GM23338 (cell line): Measurements from ENCODE around the gene TRAIP. TPM values are rescaled to one million over a fixed set of nuclear protein-coding genes. Genes with fewer than 3 reads are reported as not detected.

Experiments used
- ATAC-seq: fragments of 200-7000 bp; cut with Tn5 transposase; 3 replicates; pipeline ENCODE4 v1.9.1; 2020
- DNase-seq: peaks from one replicate; pipeline ENCODE4 v3.0.0-alpha.2; 2015; ENCODE audit warnings: low spot score
- H2AFZ ChIP-seq: fragments of 200-600 bp; sonication (generic); 2 replicates; pipeline ENCODE4 v1.8.0; 2016; ENCODE audit warnings: antibody characterized with exemption, mild to moderate bottlenecking, moderate library complexity
- H3F3A ChIP-seq: fragments of 200-600 bp; sonication (generic); replicated peaks from 2 replicates; pipeline ENCODE4 v1.8.0; 2017; ENCODE audit warnings: antibody characterized with exemption, mixed run types, low read depth
- H3K27ac ChIP-seq: fragments of 200-600 bp; sonication (generic); 2 replicates; pipeline ENCODE4 v1.6.1; 2016; ENCODE audit warnings: low read depth
- H3K27me3 ChIP-seq: fragments of 200-600 bp; sonication (generic); 2 replicates; pipeline ENCODE4 v1.8.0; 2016; ENCODE audit warnings: mild to moderate bottlenecking, mixed run types, moderate library complexity; ENCODE audit not compliant: insufficient read depth
- H3K36me3 ChIP-seq: fragments of 200-600 bp; sonication (generic); 2 replicates; pipeline ENCODE4 v1.8.0; 2016; ENCODE audit warnings: mild to moderate bottlenecking; ENCODE audit not compliant: insufficient read depth
- H3K4me1 ChIP-seq: fragments of 200-600 bp; sonication (generic); 2 replicates; pipeline ENCODE4 v1.8.0; 2016; ENCODE audit warnings: mild to moderate bottlenecking, moderate library complexity; ENCODE audit not compliant: insufficient read depth
- H3K4me2 ChIP-seq: fragments of 200-600 bp; sonication (generic); 2 replicates; pipeline ENCODE4 v1.7.1; 2017; ENCODE audit warnings: mixed run types
- H3K4me3 ChIP-seq: fragments of 200-600 bp; sonication (generic); 2 replicates; pipeline ENCODE4 v1.6.1; 2016; ENCODE audit warnings: mixed run types
- H3K79me2 ChIP-seq: fragments of 200-600 bp; sonication (generic); replicated peaks from 2 replicates; pipeline ENCODE4 v1.8.0; 2017; ENCODE audit warnings: mild to moderate bottlenecking; ENCODE audit not compliant: insufficient read depth
- H3K9me2 ChIP-seq: fragments of 200-600 bp; sonication (generic); 2 replicates; pipeline ENCODE4 v1.8.0; 2017; ENCODE audit not compliant: insufficient read depth
- H4K20me1 ChIP-seq: fragments of 200-600 bp; sonication (generic); replicated peaks from 2 replicates; pipeline ENCODE4 v1.8.0; 2017; ENCODE audit warnings: mild to moderate bottlenecking; ENCODE audit not compliant: insufficient read depth
- H3K27ac Mint-ChIP-seq: 2 replicates; pipeline ENCODE4 v1.8.0; 2020; ENCODE audit warnings: inconsistent platforms, mild to moderate bottlenecking, moderate library complexity, mixed read lengths
- H3K27me3 Mint-ChIP-seq: 3 replicates; pipeline ENCODE4 v1.8.0; 2022; ENCODE audit warnings: low read depth, mild to moderate bottlenecking, moderate library complexity, mixed read lengths, inconsistent platforms; ENCODE audit not compliant: insufficient read depth, poor library complexity
- H3K36me3 Mint-ChIP-seq: 3 replicates; pipeline ENCODE4 v1.8.0; 2021; ENCODE audit warnings: low read depth, mild to moderate bottlenecking, inconsistent platforms, moderate library complexity, mixed read lengths
- H3K4me1 Mint-ChIP-seq: 3 replicates; pipeline ENCODE4 v1.8.0; 2020; ENCODE audit warnings: mild to moderate bottlenecking, inconsistent platforms, mixed read lengths
- H3K4me3 Mint-ChIP-seq: 3 replicates; pipeline ENCODE4 v1.8.0; 2021; ENCODE audit warnings: moderate library complexity, mild to moderate bottlenecking, inconsistent platforms, mixed read lengths
- H3K9me3 Mint-ChIP-seq: 3 replicates; pipeline ENCODE4 v1.8.0; 2020; ENCODE audit warnings: moderate library complexity, mild to moderate bottlenecking, inconsistent platforms, mixed read lengths
- EZH2phosphoT487 ChIP-seq: fragments of 200-600 bp; sonication (generic); IDR thresholded peaks from one replicate; pipeline ENCODE4 v1.8.1; 2018; ENCODE audit warnings: antibody characterized with exemption; ENCODE audit not compliant: unreplicated experiment
- POLR2AphosphoS5 ChIP-seq: IDR thresholded peaks from 2 replicates; pipeline ENCODE4 v1.6.1; 2016; ENCODE audit warnings: antibody characterized with exemption, low read depth
- STAT1 ChIP-seq: IDR thresholded peaks from one replicate; pipeline ENCODE4 v1.6.1; 2016; ENCODE audit warnings: antibody characterized with exemption; ENCODE audit not compliant: unreplicated experiment
- ZNF114 ChIP-seq: fragments of 250-450 bp; sonication (Bioruptor Pico); IDR thresholded peaks from 2 replicates; pipeline ENCODE4 v1.5.0; 2020; ENCODE audit warnings: mild to moderate bottlenecking, moderate library complexity
- polyA plus RNA-seq: library from polyadenylated mRNA; unstranded; fragments of >200 nt; fragmentation: Nextera tagmentation; extraction: Ambion mirVana; gene quantifications from 2 replicates; pipeline ENCODE4 v1.2.1, GENCODE V29; 2016
- total RNA-seq: library from RNA; depleted of rRNA; stranded (reverse); fragments of >200 nt; shearing (Covaris generic); gene quantifications from 2 replicates; pipeline ENCODE4 v1.2.3, GENCODE V29; 2014
- TF ChIP-seq, protein P1 (sequence below): IDR thresholded peaks from one replicate; pipeline ENCODE4 v1.6.1; 2018; ENCODE audit warnings: antibody characterized with exemption; ENCODE audit not compliant: unreplicated experiment

TRAIP gene
- total and polyA plus RNA-seq, 2 experiments from 2014 or later: 15.3 to 16.6 TPM

GRCh38 chr3:49869525-49870126 is 13.3 kb upstream of the TRAIP start, which contains the start of gene CAMKV:
CAMKV (minus strand) TSS chr3:49869906; CDS start chr3:49862388, 7,518 bp downstream.
- H3K4me1 ChIP-seq: peaks cover 36% of the 10 kb centered on the region
- H3K27ac Mint-ChIP-seq: peak within 1 kb of the TSS; percentile 70; the same call in 1 of the 2 replicates
- H3K4me1 Mint-ChIP-seq: peaks cover 47% of the 10 kb centered on the region
- peak; percentile 56 for TF ChIP-seq POLR2AphosphoS5
- no peak for TF ChIP-seq STAT1
- H3K9me3 Mint-ChIP-seq: no peaks in the 10 kb centered on the region
- H3K27me3 Mint-ChIP-seq: peaks cover 21% of the 10 kb centered on the region
- peak within 1 kb of the TSS; percentile 75 for H3K4me3 Mint-ChIP-seq
- H3K9me2 ChIP-seq: no peaks in the 10 kb centered on the region
- no peak within 1 kb of the TSS for H3K27ac ChIP-seq
- ATAC-seq (peak; percentile 63), DNase-seq (peak; percentile 80)
- no peaks in the 10 kb centered on the region for H3K36me3 Mint-ChIP-seq
- H3K36me3 ChIP-seq: no peaks in the 10 kb centered on the region; the same call in 1 of the 2 replicates
- H2AFZ ChIP-seq: peak within 1 kb of the TSS; percentile 93
- peak within 1 kb of the TSS; percentile 83 for H3K4me3 ChIP-seq
- peaks cover 5% of the 10 kb centered on the region; the same call in 1 of the 2 replicates for H4K20me1 ChIP-seq
- peaks cover 39% of the 10 kb centered on the region for H3K79me2 ChIP-seq
- H3F3A ChIP-seq: 0 out of 2 replicates have a peak, but pooled peaks cover 10% of the 10 kb centered on the region
- H3K4me2 ChIP-seq: peak within 1 kb of the TSS; percentile 91
- H3K27me3 ChIP-seq: no peaks in the 10 kb centered on the region

GRCh38 chr3:49868862-49869466 is 12.6 kb upstream of the TRAIP start:
- no peaks in the 10 kb centered on the region; the same call in 1 of the 2 replicates for H3K36me3 ChIP-seq
- Mint-ChIP-seq H3K4me1 (peaks cover 51% of the 10 kb centered on the region), H3K36me3 (no peaks in the 10 kb centered on the region), H3K27me3 (peaks cover 22% of the 10 kb centered on the region), H3K9me3 (no peaks in the 10 kb centered on the region), H3K27ac (peak overlapping the region; percentile 70; the same call in 1 of the 2 replicates), H3K4me3 (peak overlapping the region; percentile 75)
- peaks cover 5% of the 10 kb centered on the region; the same call in 1 of the 2 replicates for H4K20me1 ChIP-seq
- H3K4me1 ChIP-seq: peaks cover 42% of the 10 kb centered on the region
- H3K9me2 ChIP-seq: no peaks in the 10 kb centered on the region
- TF ChIP-seq STAT1 (no peak), EZH2phosphoT487 (no peak), ZNF114 (CRISPR knock-in tag) (no peak)
- TF ChIP-seq, protein P1, sequence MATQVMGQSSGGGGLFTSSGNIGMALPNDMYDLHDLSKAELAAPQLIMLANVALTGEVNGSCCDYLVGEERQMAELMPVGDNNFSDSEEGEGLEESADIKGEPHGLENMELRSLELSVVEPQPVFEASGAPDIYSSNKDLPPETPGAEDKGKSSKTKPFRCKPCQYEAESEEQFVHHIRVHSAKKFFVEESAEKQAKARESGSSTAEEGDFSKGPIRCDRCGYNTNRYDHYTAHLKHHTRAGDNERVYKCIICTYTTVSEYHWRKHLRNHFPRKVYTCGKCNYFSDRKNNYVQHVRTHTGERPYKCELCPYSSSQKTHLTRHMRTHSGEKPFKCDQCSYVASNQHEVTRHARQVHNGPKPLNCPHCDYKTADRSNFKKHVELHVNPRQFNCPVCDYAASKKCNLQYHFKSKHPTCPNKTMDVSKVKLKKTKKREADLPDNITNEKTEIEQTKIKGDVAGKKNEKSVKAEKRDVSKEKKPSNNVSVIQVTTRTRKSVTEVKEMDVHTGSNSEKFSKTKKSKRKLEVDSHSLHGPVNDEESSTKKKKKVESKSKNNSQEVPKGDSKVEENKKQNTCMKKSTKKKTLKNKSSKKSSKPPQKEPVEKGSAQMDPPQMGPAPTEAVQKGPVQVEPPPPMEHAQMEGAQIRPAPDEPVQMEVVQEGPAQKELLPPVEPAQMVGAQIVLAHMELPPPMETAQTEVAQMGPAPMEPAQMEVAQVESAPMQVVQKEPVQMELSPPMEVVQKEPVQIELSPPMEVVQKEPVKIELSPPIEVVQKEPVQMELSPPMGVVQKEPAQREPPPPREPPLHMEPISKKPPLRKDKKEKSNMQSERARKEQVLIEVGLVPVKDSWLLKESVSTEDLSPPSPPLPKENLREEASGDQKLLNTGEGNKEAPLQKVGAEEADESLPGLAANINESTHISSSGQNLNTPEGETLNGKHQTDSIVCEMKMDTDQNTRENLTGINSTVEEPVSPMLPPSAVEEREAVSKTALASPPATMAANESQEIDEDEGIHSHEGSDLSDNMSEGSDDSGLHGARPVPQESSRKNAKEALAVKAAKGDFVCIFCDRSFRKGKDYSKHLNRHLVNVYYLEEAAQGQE: peak; percentile 10
- H3K4me3 ChIP-seq: peak overlapping the region; percentile 83
- H3K4me2 ChIP-seq: peak overlapping the region; percentile 91
- H3K27me3 ChIP-seq: no peaks in the 10 kb centered on the region
- H3K27ac ChIP-seq: no peak overlapping the region
- ATAC-seq (peak; percentile 53), DNase-seq (peak; percentile 80)
- peaks cover 40% of the 10 kb centered on the region for H3K79me2 ChIP-seq
- peak overlapping the region; percentile 74; the same call in 1 of the 2 replicates for H2AFZ ChIP-seq
- 0 out of 2 replicates have a peak, but pooled peaks cover 10% of the 10 kb centered on the region for H3F3A ChIP-seq
